HL-60/S4 treated with phorbol 12-myristate 13-acetate at 8.2 ng/mL for 4 days and 3 days (cell line): ENCODE measurements around the gene PDZD7.
"Not testable (repeated sequence)": the region's sequence is repeated elsewhere in the genome, so short reads cannot be mapped to it uniquely, and the experiment has no call there.

Experiments used
- in situ Hi-C: fragments of 300-500 bp; cut with MboI; formaldehyde crosslinking; loops from 2 replicates; pipeline ENCODE4 v1.15.0; 2022; ENCODE audit warnings: low sequenced_read_pairs

Gene PDZD7

GRCh38 chr10:100985336-100985735, 45.6 kb downstream of the PDZD7 start:
- in situ Hi-C loops: no loop called here

- in situ Hi-C loops: no loop called here
Observed at GRCh38 chr10:100984672-100985177, 46.2 kb downstream of the PDZD7 start.

GRCh38 chr10:100983868-100984671, 46.9 kb downstream of the PDZD7 start:
- in situ Hi-C loops: no loop called here

GRCh38 chr10:100982916-100983830, 47.8 kb downstream of the PDZD7 start:
- in situ Hi-C loops: no loop called here

GRCh38 chr10:100981178-100981772, 49.7 kb downstream of the PDZD7 start:
- in situ Hi-C loops: no loop called here

- in situ Hi-C loops: no loop called here
Observed at GRCh38 chr10:100980711-100981110, 50.2 kb downstream of the PDZD7 start.

GRCh38 chr10:100980311-100980710, 50.6 kb downstream of the PDZD7 start:
- in situ Hi-C loops: no loop called here

- in situ Hi-C loops: no loop called here
Observed at GRCh38 chr10:100979791-100980272, 51.1 kb downstream of the PDZD7 start.

- in situ Hi-C loops: no loop called here
Observed at GRCh38 chr10:100978901-100979195, 52.1 kb downstream of the PDZD7 start.

GRCh38 chr10:100978121-100978900, 52.6 kb downstream of the PDZD7 start:
- in situ Hi-C loops: no loop called here

- in situ Hi-C loops: no loop called here
Observed at GRCh38 chr10:100977436-100977835, 53.5 kb downstream of the PDZD7 start.

GRCh38 chr10:100976906-100977305, 54.0 kb downstream of the PDZD7 start:
- in situ Hi-C loops: no loop called here

- in situ Hi-C loops: not testable (repeated sequence)
Observed at GRCh38 chr10:100975397-100975796, 55.5 kb downstream of the PDZD7 start.

- in situ Hi-C loops: no loop called here
Observed at GRCh38 chr10:100972904-100973535, 57.9 kb downstream of the PDZD7 start.

GRCh38 chr10:100972115-100972903, 58.6 kb downstream of the PDZD7 start:
- in situ Hi-C loops: no loop called here

- in situ Hi-C loops: no loop called here
Observed at GRCh38 chr10:100970914-100971811, 59.8 kb downstream of the PDZD7 start.

- in situ Hi-C loops: no loop called here
Observed at GRCh38 chr10:100970076-100970913, 60.6 kb downstream of the PDZD7 start.
